Thymus (tissue), 11 donors: Measurements from ENCODE around the gene ZNF320. TPM values are rescaled to one million over a fixed set of nuclear protein-coding genes. Genes with fewer than 3 reads are reported as not detected.
A peak's percentile ranks its signal among the peaks of the same experiment; 100 is the strongest.
"Not testable (repeated sequence)": the region's sequence is repeated elsewhere in the genome, so short reads cannot be mapped to it uniquely, and the experiment has no call there.

Experiments used
- DNase-seq, 9 donors: peaks; one replicate each; pipeline ENCODE4 v3.0.0-alpha.2; 2013; ENCODE audit warnings: low spot score in 9 of 9, low read depth in 6 of 9, missing footprints in 1 of 9
- H3K27ac ChIP-seq, 2 donors: one replicate each; pipeline ENCODE4 v1.5.1; 2013; ENCODE audit warnings: control low read depth in 1 of 2, low read depth in 1 of 2, low read length in 1 of 2, mild to moderate bottlenecking in 1 of 2, moderate library complexity in 1 of 2
- H3K27me3 ChIP-seq, 2 donors: one replicate each; pipeline ENCODE4 v1.5.1; 2013; ENCODE audit warnings: low read length in 1 of 2; ENCODE audit not compliant: control insufficient read depth in 2 of 2, insufficient read depth in 1 of 2
- H3K36me3 ChIP-seq, 2 donors: one replicate each; pipeline ENCODE4 v1.5.1; 2013; ENCODE audit warnings: low read length in 1 of 2, mild to moderate bottlenecking in 1 of 2, moderate library complexity in 1 of 2; ENCODE audit not compliant: control insufficient read depth in 2 of 2, insufficient read depth in 2 of 2
- H3K4me1 ChIP-seq, 2 donors: one replicate each; pipeline ENCODE4 v1.5.1; 2013; ENCODE audit warnings: low read length in 2 of 2; ENCODE audit not compliant: control insufficient read depth in 2 of 2, insufficient read depth in 2 of 2
- H3K4me3 ChIP-seq, 2 donors: one replicate each; pipeline ENCODE4 v1.5.1; 2013; ENCODE audit warnings: low read length in 2 of 2, control low read depth in 1 of 2, mild to moderate bottlenecking in 1 of 2
- H3K9me3 ChIP-seq, 2 donors: one replicate each; pipeline ENCODE4 v1.5.1; 2013; ENCODE audit warnings: low read length in 1 of 2, mild to moderate bottlenecking in 1 of 2; ENCODE audit not compliant: control insufficient read depth in 2 of 2, insufficient read depth in 1 of 2
- WGBS: extraction: QIAGEN DNeasy Blood & Tissue Kit; methylation state at CpG from one replicate; pipeline ENCODE4 v1.1.7; 2013; 5-methylcytosine and 5-hydroxymethylcytosine counted together
- polyA plus RNA-seq: library from polyadenylated mRNA; stranded (reverse); fragments of 200-250 nt; gene quantifications from one replicate; pipeline ENCODE4 v1.2.3, GENCODE V29; 2013
- total RNA-seq: library from RNA; stranded (reverse); fragments of 120-200 nt; gene quantifications from one replicate; pipeline ENCODE4 v1.2.4, GENCODE V29; 2013
- donor health status: healthy.

Gene ZNF320
- total and polyA plus RNA-seq, 2 donors: 7.6 to 9.7 TPM

DNA sequence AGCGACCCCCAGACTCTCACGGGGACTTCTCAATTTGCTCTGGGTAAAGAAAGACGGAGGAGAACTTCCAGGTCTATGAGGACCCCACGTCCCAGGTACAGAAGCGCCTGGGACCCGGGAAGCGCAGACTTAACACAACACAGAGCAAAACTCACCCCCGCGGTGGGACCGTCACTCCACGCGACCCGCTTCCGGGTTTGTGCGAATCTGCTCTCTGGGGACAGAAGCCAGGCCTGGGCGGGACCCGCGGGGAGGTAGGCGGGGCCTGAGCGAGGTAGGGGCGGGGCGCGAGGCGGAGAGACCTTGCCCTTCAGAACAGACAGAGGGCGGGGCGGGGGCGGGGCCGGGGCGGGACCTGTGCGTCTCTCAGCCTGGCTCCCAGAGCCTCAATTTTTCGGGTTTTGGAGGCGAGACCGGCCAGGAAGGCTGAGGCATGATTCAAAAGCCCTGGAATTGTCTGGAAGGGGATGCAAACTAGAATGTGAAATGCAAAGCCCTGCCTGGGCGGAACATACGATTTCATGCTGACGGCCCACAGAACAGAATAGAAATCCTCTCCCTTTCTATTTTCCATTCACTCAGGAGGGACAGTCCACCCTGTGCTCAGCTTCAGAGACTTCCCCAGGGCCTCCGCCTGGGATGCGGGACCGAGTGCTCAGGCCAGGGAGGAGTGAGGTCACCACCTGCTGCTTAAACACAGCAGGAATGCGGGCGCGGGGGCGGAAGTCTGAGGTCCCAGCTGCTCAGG, 45.1 kb upstream of the ZNF320 start:
- peaks cover 2 to 11% of the 10 kb centered on the region in 2 donors for H3K4me1 ChIP-seq
- H3K9me3 ChIP-seq: peaks cover 3 to 20% of the 10 kb centered on the region in 2 donors
- no peaks in the 10 kb centered on the region for H3K27me3 ChIP-seq
- peak overlapping the region; percentile 61 to 83 for H3K4me3 ChIP-seq
- under 1% methylated on average over 43 of the region's 43 CpGs for WGBS
- peak overlapping the region; percentile 77 to 78 for H3K27ac ChIP-seq
- peak; percentile 64 to 95 (median 85) for DNase-seq
- no peaks in the 10 kb centered on the region for H3K36me3 ChIP-seq

DNA sequence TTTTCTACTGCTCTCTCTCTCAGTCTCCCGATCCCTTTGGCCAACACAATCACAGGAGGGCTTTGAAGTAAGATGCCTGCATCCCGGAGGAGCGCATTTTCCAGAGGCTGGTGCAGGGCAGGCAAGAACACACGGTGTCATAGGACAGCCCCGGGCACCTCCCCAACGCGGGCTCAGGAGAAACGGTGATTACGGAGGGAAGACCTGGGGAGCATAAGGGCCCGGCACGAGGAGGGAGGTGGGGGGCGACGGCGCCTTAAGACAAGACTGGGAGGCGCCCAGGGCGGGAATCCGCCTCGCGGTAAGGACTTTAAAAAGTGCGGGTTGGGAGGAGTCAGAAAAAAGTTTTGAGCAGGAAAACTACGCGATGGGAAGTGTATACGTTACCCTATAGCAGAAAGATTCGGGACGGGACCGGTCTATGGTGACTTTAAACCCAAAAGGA, 44.5 kb upstream of the ZNF320 start:
- DNase-seq: peak in 2 of 9 donors; percentile 17 to 21
- no peaks in the 10 kb centered on the region for H3K27me3 ChIP-seq
- peaks cover 2 to 11% of the 10 kb centered on the region in 2 donors for H3K4me1 ChIP-seq
- peaks cover 0 to 4% of the 10 kb centered on the region in 2 donors for H3K36me3 ChIP-seq
- H3K9me3 ChIP-seq: peaks cover 3 to 15% of the 10 kb centered on the region in 2 donors
- under 1% methylated on average over 26 of the region's 26 CpGs for WGBS
- peak overlapping the region; percentile 61 to 83 for H3K4me3 ChIP-seq
- peak overlapping the region; percentile 67 to 78 for H3K27ac ChIP-seq

- not testable (repeated sequence) for H3K27me3 ChIP-seq, H3K27ac ChIP-seq, H3K36me3 ChIP-seq
- WGBS: 54% methylated on average over 2 of the region's 2 CpGs
- Histone ChIP-seq H3K4me1 (peaks cover 2 to 11% of the 10 kb centered on the region in 2 donors), H3K9me3 (peaks cover 3 to 10% of the 10 kb centered on the region in 2 donors), H3K4me3 (peak overlapping the region; percentile 61 to 83)
- DNase-seq: peak in 1 of 9 donors; percentile 39
Observed at GRCh38 chr19:52941523-52941922, 44.1 kb upstream of the ZNF320 start.

DNA sequence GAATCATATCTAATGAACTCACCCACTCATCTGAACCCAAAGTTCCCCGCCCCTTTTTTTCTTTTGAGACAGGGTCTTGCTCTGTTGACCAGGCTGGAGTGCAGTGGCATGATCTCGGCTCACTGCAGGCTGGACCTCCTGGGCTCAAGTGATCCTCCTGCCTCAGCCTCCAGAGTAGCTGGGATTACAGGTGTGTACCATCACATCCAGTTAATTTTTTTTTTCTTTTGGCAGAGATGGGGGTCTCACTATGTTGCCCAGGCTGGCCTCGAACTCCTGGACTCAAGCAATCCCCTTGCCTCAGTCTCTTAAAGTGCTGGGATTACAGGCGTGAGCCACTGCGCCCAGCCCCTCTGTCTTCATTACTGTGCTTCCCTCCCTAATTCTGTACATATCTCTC, 43.5 kb upstream of the ZNF320 start:
- WGBS: 87% methylated on average over 5 of the region's 5 CpGs
- not testable (repeated sequence) for H3K27ac ChIP-seq

GRCh38 chr19:52938761-52939160, 41.3 kb upstream of the ZNF320 start:
- no peak overlapping the region for H3K27ac ChIP-seq
- H3K4me1 ChIP-seq: peaks cover 2 to 11% of the 10 kb centered on the region in 2 donors
- H3K4me3 ChIP-seq: no peak overlapping the region
- no peak for DNase-seq
- H3K27me3 ChIP-seq: no peaks in the 10 kb centered on the region
- peaks cover 3 to 7% of the 10 kb centered on the region in 2 donors for H3K36me3 ChIP-seq
- peaks cover 0 to 4% of the 10 kb centered on the region in 2 donors for H3K9me3 ChIP-seq
- 39% methylated on average over 5 of the region's 5 CpGs for WGBS

More for the DNA sequence above, 43.5 kb upstream of the ZNF320 start:
- H3K27me3 ChIP-seq, H3K9me3 ChIP-seq, H3K4me3 ChIP-seq, H3K36me3 ChIP-seq, DNase-seq: not testable (repeated sequence)
- H3K4me1 ChIP-seq: peaks cover 2 to 11% of the 10 kb centered on the region in 2 donors

- Histone ChIP-seq H3K9me3 (peaks cover 0 to 10% of the 10 kb centered on the region in 2 donors), H3K27ac (no peak overlapping the region), H3K36me3 (peaks cover 3 to 7% of the 10 kb centered on the region in 2 donors), H3K4me1 (peaks cover 0 to 3% of the 10 kb centered on the region in 2 donors), H3K27me3 (no peaks in the 10 kb centered on the region), H3K4me3 (no peak overlapping the region)
- 92% methylated on average over 7 of the region's 7 CpGs for WGBS
- no peak for DNase-seq
Observed at GRCh38 chr19:52936954-52937325, 39.5 kb upstream of the ZNF320 start.

DNA sequence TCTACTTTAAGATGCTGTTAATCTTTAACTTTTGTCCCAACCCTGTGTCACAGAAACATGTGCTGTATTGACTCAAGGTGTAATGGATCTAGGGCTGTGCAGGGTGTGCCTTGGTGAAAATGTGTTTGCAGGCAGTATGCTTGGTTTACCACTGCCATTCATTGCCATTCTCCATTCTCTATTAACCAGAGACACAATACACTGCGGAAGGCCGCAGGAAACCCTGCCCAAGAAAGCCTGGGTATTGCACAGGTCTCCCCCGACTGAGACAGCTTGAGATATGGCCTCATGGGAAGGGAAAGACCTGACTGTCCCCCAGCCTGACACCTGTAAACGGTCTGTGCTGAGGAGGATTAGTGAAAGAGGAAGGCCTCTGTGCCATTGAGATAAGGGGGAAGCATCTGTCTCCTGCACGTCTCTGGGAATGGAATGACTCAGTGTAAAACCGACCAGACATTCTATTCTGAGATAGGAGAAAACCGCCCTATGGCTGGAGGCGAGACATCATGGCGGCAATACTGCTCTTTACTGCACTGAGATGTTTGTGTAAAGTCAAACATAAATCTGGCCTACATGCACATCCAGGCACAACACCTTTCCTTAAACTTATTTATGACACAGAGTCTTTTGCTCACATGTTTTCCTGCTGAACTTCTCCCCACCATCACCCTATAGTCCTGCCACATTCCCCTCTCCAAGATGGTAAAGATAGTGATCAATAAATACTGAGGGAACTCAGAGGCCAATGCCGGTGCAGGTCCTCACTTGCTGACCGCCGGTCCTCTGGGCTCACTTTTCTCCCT, 38.9 kb upstream of the ZNF320 start:
- Histone ChIP-seq H3K4me3 (no peak overlapping the region), H3K36me3 (peaks cover 3 to 7% of the 10 kb centered on the region in 2 donors), H3K9me3 (peaks cover 0 to 10% of the 10 kb centered on the region in 2 donors), H3K4me1 (no peaks in the 10 kb centered on the region), H3K27me3 (no peaks in the 10 kb centered on the region), H3K27ac (no peak overlapping the region)
- WGBS: 35% methylated on average over 12 of the region's 12 CpGs
- DNase-seq: peak in 1 of 9 donors; percentile 16

DNA sequence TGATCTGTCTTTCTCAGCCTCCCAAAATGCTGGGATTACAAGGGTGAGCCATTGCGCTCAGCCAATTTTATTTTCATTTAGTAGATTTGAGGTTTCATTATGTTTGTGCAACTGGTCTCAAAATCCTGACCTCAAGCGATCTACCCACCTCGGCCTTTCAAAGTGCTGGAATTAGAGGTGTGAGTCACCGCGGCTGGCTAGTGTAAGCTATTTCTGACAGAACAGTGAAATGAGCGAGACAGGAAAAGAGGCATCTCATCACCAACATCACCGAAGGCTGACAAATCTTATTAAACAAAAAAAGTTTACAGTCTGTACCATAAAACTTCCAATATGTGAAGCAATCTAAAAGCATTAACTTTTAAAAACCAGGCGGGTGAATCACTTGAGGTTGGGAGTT, 38.0 kb upstream of the ZNF320 start:
- H3K27ac ChIP-seq: no peak overlapping the region
- no peaks in the 10 kb centered on the region for H3K27me3 ChIP-seq
- H3K9me3 ChIP-seq: peaks cover 0 to 10% of the 10 kb centered on the region in 2 donors
- DNase-seq: no peak
- H3K4me3 ChIP-seq: no peak overlapping the region
- H3K36me3 ChIP-seq: peaks cover 3 to 7% of the 10 kb centered on the region in 2 donors
- H3K4me1 ChIP-seq: no peaks in the 10 kb centered on the region
- WGBS: 80% methylated on average over 8 of the region's 8 CpGs

DNA sequence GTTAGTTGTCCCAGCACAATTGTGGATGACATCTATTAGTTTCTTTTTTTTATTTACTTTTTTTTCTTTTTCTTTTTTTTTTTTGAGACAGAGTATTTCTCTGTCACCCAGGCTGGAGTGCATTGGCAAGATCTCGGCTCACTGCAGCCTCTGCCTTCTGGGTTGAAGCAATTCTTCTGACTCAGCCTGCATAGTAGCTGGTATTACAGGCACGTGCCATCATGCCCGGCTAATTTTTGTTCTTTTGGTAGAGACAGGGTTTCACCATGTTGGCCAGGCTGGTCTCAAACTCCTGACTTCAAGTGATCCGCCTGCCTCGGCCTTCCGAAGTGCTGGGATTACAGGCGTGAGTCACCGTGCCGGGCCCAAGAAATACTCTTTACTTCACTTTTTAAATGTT, 27.2 kb upstream of the ZNF320 start:
- DNase-seq, H3K4me3 ChIP-seq, H3K36me3 ChIP-seq, H3K27ac ChIP-seq, H3K27me3 ChIP-seq, H3K4me1 ChIP-seq, H3K9me3 ChIP-seq: not testable (repeated sequence)
- 98% methylated on average over 9 of the region's 9 CpGs for WGBS
